Astrocyte (in vitro differentiated cells and primary cell): ENCODE data around the gene ZFHX3. TPM values are rescaled to one million over a fixed set of nuclear protein-coding genes. Genes with fewer than 3 reads are reported as not detected.

ENCODE experiments used
- DNase-seq: peaks from one replicate; pipeline ENCODE4 v3.0.0-alpha.2; 2010; ENCODE audit warnings: low read depth
- FAIRE-seq: peaks from 2 replicates; lab custom pipeline; 2011; peaks lifted over from hg19 to GRCh38; lab: Jason Lieb, UNC
- H2AFZ ChIP-seq: 2 replicates; pipeline ENCODE4 v1.6.0; 2012; ENCODE audit warnings: low read depth, low read length, inconsistent platforms
- H3K27ac ChIP-seq: 2 replicates; pipeline ENCODE4 v1.5.1; 2011; ENCODE audit warnings: low read depth, low read length, inconsistent platforms
- H3K27me3 ChIP-seq: 2 replicates; pipeline ENCODE4 v1.6.0; 2011; ENCODE audit warnings: low read length, inconsistent platforms; ENCODE audit not compliant: insufficient read depth
- H3K36me3 ChIP-seq: 2 replicates; pipeline ENCODE4 v1.5.1; 2011; ENCODE audit warnings: low read length, inconsistent platforms; ENCODE audit not compliant: insufficient read depth
- H3K4me1 ChIP-seq: 2 replicates; pipeline ENCODE4 v1.5.1; 2011; ENCODE audit warnings: low read length, inconsistent platforms; ENCODE audit not compliant: insufficient read depth
- H3K4me2 ChIP-seq: 2 replicates; pipeline ENCODE4 v1.6.0; 2012; ENCODE audit warnings: low read length, inconsistent platforms
- H3K4me3 ChIP-seq: 2 replicates; pipeline ENCODE4 v1.5.1; 2011; ENCODE audit warnings: low read depth, mild to moderate bottlenecking, low read length, inconsistent platforms; ENCODE audit not compliant: insufficient read depth
- H3K79me2 ChIP-seq: 2 replicates; pipeline ENCODE4 v1.6.0; 2012; ENCODE audit warnings: mild to moderate bottlenecking, low read length, inconsistent platforms; ENCODE audit not compliant: insufficient read depth
- H3K9ac ChIP-seq: 2 replicates; pipeline ENCODE4 v1.6.0; 2012; ENCODE audit warnings: mild to moderate bottlenecking, low read length, inconsistent platforms
- H3K9me3 ChIP-seq: 2 replicates; pipeline ENCODE4 v1.5.1; 2012; ENCODE audit warnings: low read depth, mild to moderate bottlenecking, low read length, inconsistent platforms; ENCODE audit not compliant: insufficient read depth
- H4K20me1 ChIP-seq: 2 replicates; pipeline ENCODE4 v1.6.0; 2012; ENCODE audit warnings: low read length, inconsistent platforms; ENCODE audit not compliant: insufficient read depth
- H3K27ac Mint-ChIP-seq: one replicate; pipeline ENCODE4 v1.8.0; 2021; ENCODE audit warnings: mild to moderate bottlenecking, mixed read lengths; ENCODE audit not compliant: unreplicated experiment
- H3K27me3 Mint-ChIP-seq: one replicate; pipeline ENCODE4 v1.8.0; 2021; ENCODE audit warnings: low read depth, mixed read lengths; ENCODE audit not compliant: unreplicated experiment
- H3K36me3 Mint-ChIP-seq: one replicate; pipeline ENCODE4 v1.8.0; 2021; ENCODE audit warnings: low read depth, mixed read lengths; ENCODE audit not compliant: unreplicated experiment
- H3K4me1 Mint-ChIP-seq: one replicate; pipeline ENCODE4 v1.8.0; 2021; ENCODE audit warnings: low read depth, mixed read lengths; ENCODE audit not compliant: unreplicated experiment
- H3K4me3 Mint-ChIP-seq: one replicate; pipeline ENCODE4 v1.8.0; 2021; ENCODE audit warnings: mild to moderate bottlenecking, moderate library complexity, mixed read lengths; ENCODE audit not compliant: unreplicated experiment
- H3K9me3 Mint-ChIP-seq: one replicate; pipeline ENCODE4 v1.8.0; 2021; ENCODE audit warnings: mild to moderate bottlenecking, mixed read lengths; ENCODE audit not compliant: unreplicated experiment
- CTCF ChIP-seq: IDR thresholded peaks from 2 replicates; pipeline ENCODE4 v1.5.1; 2011; ENCODE audit warnings: low read depth, mild to moderate bottlenecking, inconsistent platforms, low read length, moderate library complexity; ENCODE audit not compliant: insufficient read depth
- EZH2 ChIP-seq: IDR thresholded peaks from 2 replicates; pipeline ENCODE4 v1.6.1; 2012; ENCODE audit warnings: mild to moderate bottlenecking, low read length, inconsistent platforms; ENCODE audit not compliant: insufficient read depth
- total RNA-seq: library from RNA; stranded (reverse); gene quantifications from 2 replicates; pipeline ENCODE4 v1.2.1, GENCODE V29; 2021

The ZFHX3 gene
- total RNA-seq, 1 donor from 2014 or later: 19.7 TPM

GRCh38 chr16:72936408-72936807, 111.5 kb downstream of the ZFHX3 start:
- Histone ChIP-seq H3K9me3 (no peaks in the 10 kb centered on the region), H4K20me1 (peaks cover 65% of the 10 kb centered on the region), H3K4me3 (no peak overlapping the region), H2AFZ (no peak overlapping the region), H3K9ac (no peak overlapping the region), H3K36me3 (no peaks in the 10 kb centered on the region), H3K4me2 (no peak overlapping the region), H3K27ac (no peak overlapping the region), H3K4me1 (peaks cover 25% of the 10 kb centered on the region), H3K27me3 (no peaks in the 10 kb centered on the region), H3K79me2 (peaks cover 66% of the 10 kb centered on the region)
- FAIRE-seq (no peak), DNase-seq (no peak)
- Mint-ChIP-seq H3K4me3 (no peak overlapping the region), H3K27me3 (no peaks in the 10 kb centered on the region), H3K36me3 (peaks cover 2% of the 10 kb centered on the region), H3K27ac (no peak overlapping the region), H3K4me1 (peaks cover 25% of the 10 kb centered on the region), H3K9me3 (no peaks in the 10 kb centered on the region)
- TF ChIP-seq EZH2: no peak

- H3K27ac ChIP-seq: no peak overlapping the region
- no peaks in the 10 kb centered on the region for H3K36me3 ChIP-seq
- Mint-ChIP-seq H3K27me3 (no peaks in the 10 kb centered on the region), H3K9me3 (no peaks in the 10 kb centered on the region), H3K36me3 (peaks cover 2% of the 10 kb centered on the region), H3K27ac (no peak overlapping the region), H3K4me3 (no peak overlapping the region), H3K4me1 (peaks cover 25% of the 10 kb centered on the region)
- H3K9me3 ChIP-seq: no peaks in the 10 kb centered on the region
- no peak overlapping the region for H3K4me2 ChIP-seq
- peaks cover 27% of the 10 kb centered on the region for H3K4me1 ChIP-seq
- no peak overlapping the region for H3K9ac ChIP-seq
- no peaks in the 10 kb centered on the region for H3K27me3 ChIP-seq
- FAIRE-seq (no peak), DNase-seq (no peak)
- no peak overlapping the region for H2AFZ ChIP-seq
- H3K79me2 ChIP-seq: peaks cover 65% of the 10 kb centered on the region
- H3K4me3 ChIP-seq: no peak overlapping the region
- peaks cover 69% of the 10 kb centered on the region for H4K20me1 ChIP-seq
- TF ChIP-seq EZH2 (no peak), CTCF (no peak)
These were observed 112.0 kb downstream of the ZFHX3 start for GRCh38 chr16:72935896-72936295.

DNA sequence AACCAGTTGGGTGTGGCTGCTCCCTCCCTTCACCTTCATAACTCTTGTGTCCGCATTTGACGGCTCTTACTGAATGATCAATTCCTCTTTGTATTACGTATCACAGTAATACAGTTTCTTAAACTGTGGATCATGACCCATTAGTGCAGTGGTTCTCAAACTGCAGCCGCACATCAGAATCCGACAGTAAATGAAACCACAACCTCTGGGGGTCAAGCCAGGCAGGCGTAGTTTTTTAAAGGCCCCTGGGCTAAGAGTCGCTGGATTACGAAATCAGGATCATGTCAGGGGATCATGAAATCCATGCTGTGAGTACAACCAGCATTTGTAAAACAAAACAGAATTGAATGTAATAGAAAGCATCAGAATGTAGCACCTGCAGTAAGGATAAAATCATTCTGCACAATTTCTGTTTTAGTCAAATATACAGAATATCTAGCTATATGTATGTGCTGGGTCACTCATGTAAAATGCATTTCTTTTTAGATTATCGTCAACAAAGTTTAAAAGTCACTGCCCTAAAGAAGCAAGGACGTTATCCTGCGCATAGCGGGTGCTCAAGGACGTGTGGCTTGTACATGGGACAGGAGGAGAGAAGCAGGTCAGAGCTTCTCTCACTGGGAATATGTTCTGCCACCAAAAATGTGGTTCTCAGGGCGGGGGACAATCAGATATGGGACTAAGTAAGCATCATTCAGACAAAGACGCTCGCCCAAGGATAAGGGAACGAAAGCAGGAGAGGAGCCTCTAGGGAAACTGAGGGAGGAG, 113.1 kb downstream of the ZFHX3 start:
- peaks cover 31% of the 10 kb centered on the region for H3K4me1 ChIP-seq
- H3K27me3 Mint-ChIP-seq: no peaks in the 10 kb centered on the region
- H3K9me3 Mint-ChIP-seq: no peaks in the 10 kb centered on the region
- H3K9ac ChIP-seq: no peak overlapping the region
- H3K4me2 ChIP-seq: no peak overlapping the region
- H4K20me1 ChIP-seq: peaks cover 70% of the 10 kb centered on the region
- no peaks in the 10 kb centered on the region for H3K36me3 ChIP-seq
- no peak for FAIRE-seq
- TF ChIP-seq EZH2: no peak
- no peak for TF ChIP-seq CTCF
- H2AFZ ChIP-seq: no peak overlapping the region
- H3K27ac Mint-ChIP-seq: no peak overlapping the region
- H3K4me3 Mint-ChIP-seq: no peak overlapping the region
- H3K4me1 Mint-ChIP-seq: peaks cover 23% of the 10 kb centered on the region
- H3K27ac ChIP-seq: no peak overlapping the region
- no peaks in the 10 kb centered on the region for H3K9me3 ChIP-seq
- peaks cover 55% of the 10 kb centered on the region for H3K79me2 ChIP-seq
- H3K36me3 Mint-ChIP-seq: peaks cover 2% of the 10 kb centered on the region
- H3K27me3 ChIP-seq: no peaks in the 10 kb centered on the region
- H3K4me3 ChIP-seq: no peak overlapping the region
- DNase-seq: peak; percentile 72
